HG03442 (cell line): ENCODE measurements around the gene SLC16A11.
"Not testable (repeated sequence)": the region's sequence is repeated elsewhere in the genome, so short reads cannot be mapped to it uniquely, and the experiment has no call there.

Source experiments
- ATAC-seq: cut with Tn5 transposase; IDR thresholded peaks from one replicate; pipeline ENCODE4 v1.9.1; 2021; ENCODE audit warnings: mild to moderate bottlenecking, moderate library complexity; ENCODE audit not compliant: unreplicated experiment

Gene SLC16A11, protein sequence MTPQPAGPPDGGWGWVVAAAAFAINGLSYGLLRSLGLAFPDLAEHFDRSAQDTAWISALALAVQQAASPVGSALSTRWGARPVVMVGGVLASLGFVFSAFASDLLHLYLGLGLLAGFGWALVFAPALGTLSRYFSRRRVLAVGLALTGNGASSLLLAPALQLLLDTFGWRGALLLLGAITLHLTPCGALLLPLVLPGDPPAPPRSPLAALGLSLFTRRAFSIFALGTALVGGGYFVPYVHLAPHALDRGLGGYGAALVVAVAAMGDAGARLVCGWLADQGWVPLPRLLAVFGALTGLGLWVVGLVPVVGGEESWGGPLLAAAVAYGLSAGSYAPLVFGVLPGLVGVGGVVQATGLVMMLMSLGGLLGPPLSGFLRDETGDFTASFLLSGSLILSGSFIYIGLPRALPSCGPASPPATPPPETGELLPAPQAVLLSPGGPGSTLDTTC

DNA sequence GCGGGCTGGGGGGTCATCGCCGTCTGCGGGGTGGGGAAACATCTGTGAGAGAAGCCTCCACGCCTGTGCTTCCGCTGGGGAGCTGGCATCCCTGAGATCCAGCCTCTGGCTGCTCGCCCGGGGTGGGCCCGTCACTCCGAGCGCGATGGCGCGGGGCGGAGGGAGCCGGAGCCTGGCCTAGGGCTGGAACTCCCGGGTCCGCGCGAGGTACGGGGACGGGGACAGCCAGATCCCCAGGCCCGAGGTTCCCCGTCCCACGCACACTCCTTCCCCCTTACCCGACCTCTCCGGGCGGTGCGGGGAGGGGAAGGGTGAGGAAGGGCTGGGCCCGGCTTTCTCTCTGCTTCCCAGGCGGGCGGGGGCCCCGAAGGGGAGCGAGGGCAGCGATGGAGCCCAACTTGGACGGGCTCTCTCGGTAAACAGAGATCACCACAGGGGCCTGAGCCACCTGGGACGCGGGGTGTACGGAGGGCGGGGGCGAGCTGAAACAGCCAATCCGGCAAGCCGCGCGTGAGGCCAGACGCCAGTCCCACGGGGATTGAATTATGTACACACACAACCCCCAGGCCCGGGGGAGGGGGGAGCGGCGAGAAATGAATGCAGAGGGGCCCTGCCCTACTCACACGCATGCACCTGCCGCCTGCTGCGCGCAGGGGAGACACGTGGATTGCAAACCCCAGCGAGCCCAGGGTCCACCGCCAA is at the start of gene SLC16A11:
TSS of gene SLC16A11 (minus strand) at position 596 of the 702 bp plus-strand sequence. CDS start at position 17, 579 bp downstream.
- ATAC-seq = no peak

- not testable (repeated sequence) for ATAC-seq
Observed at GRCh38 chr17:7091311-7092005, 47.6 kb upstream of the SLC16A11 start.

DNA sequence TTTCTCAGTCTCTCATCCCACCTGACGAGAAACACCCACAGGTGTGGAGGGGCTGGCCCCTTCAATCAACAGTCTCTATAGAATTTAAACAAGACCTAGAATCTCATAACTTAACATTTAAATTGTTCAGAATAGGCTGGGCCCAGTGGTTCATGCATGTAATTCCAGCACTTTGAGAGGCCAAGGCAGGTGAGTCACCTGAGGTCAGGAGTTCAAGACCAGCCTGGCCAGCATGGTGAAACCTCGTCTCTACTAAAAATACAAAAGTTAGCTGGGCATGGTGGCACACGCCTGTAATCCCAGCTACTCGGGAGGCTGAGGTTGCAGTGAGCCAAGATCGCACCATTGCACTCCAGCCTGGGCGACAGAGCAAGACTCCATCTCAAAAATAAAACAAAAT is 45.7 kb upstream of the SLC16A11 start:
- not testable (repeated sequence) for ATAC-seq

DNA sequence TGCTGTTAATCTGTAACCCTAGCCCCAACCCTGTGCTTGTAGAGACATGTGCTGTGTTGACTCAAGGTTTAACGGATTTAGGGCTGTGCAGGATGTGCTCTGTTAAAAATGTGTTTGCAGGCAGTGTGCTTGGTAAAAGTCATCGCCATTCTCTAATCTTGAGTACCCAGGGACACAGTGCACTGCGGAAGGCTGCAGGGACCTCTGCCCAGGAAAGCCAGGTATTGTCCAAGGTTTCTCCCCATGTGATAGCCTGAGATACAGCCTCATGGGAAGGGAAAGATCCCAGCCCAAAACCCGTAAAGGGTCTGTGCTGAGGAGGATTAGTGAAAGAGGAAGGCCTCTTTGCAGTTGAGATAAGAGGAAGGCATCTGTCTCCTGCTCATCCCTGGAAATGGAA is 44.5 kb upstream of the SLC16A11 start:
- not testable (repeated sequence) for ATAC-seq

DNA sequence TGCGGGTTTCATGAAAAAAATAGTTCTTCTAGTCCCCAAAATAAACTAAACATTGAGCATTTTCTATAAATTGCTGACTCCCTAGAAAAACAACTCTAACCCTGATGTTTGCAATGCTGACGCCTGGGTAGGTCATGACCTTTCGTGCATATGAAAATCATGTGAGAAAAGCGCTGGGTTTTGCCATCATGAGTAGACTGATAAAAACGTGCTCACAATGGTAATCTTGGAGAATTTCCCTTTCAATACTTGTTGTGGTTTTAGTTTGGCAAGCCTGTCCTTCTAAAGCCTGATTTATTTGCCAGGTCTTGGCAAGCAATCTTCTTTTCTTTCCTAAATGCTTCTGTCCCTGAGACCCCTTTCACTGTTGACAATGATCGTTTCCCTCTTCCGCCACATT is 40.2 kb upstream of the SLC16A11 start:
- ATAC-seq = no peak

GRCh38 chr17:7083592-7083991 is 39.7 kb upstream of the SLC16A11 start:
- no peak for ATAC-seq

DNA sequence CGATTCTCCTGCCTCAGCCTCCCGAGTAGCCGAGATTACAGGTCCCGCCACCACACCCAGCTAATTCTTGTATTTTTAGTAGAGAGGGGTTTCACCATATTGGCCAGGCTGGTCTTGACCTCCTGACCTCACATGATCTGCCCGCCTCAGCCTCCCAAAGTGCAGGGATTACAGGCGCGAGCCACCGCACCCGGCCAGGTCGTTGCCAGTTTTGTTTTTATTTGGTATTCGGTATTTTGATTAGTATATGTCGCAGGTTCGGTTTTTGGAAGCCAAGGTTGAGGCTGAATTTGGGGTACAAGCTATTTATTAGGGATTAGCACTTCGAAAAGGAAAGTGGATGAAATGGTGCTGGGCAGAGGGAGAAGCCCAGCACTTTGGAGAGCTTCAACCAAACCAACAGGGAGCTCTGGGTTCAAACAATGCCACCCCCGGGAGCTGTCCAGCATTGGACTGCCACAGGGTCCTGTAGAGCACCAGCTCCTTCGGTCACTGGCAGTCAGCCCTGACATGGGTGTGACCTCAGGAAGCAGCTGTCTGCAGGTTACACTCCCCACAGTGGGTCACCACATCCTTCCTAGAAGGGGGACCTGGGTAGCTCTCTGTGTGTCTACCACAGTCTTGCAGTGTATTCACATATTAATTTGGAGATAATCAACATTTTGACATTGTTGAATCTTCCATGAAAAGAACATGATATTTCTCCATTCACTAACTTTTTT is 37.6 kb upstream of the SLC16A11 start:
- no peak for ATAC-seq

DNA sequence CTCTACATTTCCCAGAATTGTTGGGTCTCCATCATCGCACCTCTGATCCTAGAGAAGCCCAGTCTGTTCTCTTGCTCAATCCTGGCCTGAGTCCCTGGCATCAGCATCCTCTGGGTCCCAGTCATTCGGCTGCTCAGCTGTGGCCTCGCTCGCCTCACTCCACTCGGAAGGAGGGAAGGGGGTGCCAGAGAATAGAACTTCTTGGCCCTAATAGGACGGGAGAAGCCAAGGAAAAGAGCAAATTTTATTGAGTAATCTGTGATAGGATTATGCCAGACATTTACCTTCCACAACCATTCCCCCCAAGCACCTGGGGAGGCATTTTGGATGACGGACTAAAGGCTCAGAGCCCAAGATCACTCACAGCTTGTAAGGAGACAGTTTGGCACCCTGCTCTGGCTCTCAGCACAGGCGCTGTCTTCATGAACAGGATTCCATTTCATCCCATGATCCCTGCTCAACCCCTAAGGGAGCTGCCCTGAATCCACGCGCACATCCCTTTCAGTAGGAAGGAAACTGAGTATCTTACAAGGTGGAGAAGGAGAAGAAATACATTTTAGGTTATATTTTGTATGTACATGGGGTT is 36.7 kb upstream of the SLC16A11 start:
- no peak for ATAC-seq

- ATAC-seq = no peak
Observed at GRCh38 chr17:7079581-7080455, 35.9 kb upstream of the SLC16A11 start, which contains the start of gene CLEC10A. Gene CLEC10A (minus strand): TSS chr17:7080251. CDS start chr17:7078812, 1,439 bp downstream.

GRCh38 chr17:7078711-7079110 is 34.8 kb upstream of the SLC16A11 start:
- no peak for ATAC-seq

DNA sequence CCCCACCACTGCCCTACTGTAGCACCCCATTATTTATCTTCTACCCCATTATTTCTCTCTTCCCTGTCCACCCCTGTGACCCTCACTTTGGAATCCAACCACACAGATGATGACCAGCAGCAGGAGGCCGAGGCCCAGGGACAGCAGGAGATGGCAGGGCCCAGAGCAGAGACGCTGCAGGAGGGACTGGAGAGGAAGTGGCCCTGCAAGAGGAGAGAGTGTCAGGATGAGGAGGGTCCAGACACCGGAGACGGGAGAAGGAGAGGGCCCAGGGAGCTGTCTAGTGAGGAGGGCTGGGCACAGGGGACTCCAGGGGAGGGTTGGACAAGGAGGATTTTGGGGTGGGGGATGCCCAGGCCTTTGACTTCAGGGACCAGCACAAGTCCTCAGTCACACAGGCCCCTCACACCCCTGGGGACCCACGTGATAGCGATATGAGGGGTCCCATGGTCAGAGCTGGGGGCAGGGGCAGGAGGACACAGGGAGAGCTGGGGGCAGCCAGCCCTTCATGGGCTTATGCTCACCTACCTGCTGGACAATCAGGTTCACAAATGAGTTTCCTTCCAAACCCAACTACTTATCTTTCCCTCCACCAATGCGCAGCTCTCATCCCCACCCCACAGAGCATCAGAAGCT is 34.1 kb upstream of the SLC16A11 start:
- no peak for ATAC-seq

GRCh38 chr17:7074931-7075330 is 31.0 kb upstream of the SLC16A11 start:
- ATAC-seq = no peak

GRCh38 chr17:7072406-7072805 is 28.5 kb upstream of the SLC16A11 start:
- ATAC-seq = no peak

DNA sequence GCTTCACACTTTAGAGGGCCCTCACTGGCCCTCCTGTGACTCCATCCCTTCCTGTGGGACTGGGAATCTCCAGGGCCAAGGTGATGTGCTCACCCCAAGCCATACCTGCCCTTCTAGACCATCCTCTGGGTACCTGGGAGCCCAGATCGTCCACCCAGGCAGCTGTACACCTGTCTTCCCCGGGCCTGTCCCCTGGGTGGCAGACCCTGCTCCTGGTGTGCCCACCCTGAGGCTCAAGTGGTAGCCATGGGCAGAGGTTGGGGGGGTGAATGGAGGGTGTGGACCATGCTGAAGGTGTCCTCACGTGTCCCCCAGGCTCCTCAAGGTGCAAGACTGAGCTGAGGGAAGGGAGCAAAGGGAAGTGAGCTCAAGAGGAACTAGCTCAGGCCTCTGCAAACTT is 26.8 kb upstream of the SLC16A11 start:
- no peak for ATAC-seq

DNA sequence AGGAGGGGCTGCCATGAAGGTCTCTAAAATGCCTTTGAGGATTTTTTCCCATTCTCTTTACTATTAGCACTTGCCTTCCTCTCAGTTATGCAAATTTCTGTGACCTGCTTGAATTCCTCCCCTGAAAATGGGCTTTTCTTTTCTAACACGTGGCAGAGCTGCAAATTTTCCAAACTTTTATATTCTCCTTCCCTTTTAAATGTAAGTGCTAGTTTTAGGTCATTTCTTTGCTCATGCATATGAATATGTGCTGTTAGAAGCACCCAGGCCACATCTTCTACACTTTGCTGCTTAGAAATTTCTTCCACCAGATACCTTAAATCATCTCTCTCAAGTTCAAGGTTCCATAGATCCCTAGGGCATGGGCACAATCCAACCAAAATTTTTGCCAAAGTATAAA is 24.4 kb upstream of the SLC16A11 start:
- ATAC-seq = no peak

DNA sequence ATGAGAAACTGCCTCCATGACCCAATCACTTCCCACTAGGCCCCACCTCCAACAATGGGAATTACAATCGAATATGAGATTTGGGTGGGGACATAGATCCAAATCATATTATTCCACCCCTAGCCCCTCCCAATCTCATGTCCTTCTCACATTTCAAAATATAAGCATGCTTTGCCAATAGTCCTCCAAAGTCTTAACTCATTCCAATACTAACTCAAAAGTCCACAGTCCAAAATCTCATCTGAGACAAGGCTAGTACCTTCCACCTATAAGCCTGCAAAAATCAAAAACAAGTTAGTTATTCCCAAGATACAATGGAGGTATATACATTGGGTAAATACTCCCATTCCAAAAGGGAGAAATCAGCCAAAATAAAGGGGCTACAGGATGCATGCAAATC is 23.3 kb upstream of the SLC16A11 start:
- ATAC-seq = no peak

GRCh38 chr17:7064261-7064660 is 20.4 kb upstream of the SLC16A11 start:
- ATAC-seq = no peak

DNA sequence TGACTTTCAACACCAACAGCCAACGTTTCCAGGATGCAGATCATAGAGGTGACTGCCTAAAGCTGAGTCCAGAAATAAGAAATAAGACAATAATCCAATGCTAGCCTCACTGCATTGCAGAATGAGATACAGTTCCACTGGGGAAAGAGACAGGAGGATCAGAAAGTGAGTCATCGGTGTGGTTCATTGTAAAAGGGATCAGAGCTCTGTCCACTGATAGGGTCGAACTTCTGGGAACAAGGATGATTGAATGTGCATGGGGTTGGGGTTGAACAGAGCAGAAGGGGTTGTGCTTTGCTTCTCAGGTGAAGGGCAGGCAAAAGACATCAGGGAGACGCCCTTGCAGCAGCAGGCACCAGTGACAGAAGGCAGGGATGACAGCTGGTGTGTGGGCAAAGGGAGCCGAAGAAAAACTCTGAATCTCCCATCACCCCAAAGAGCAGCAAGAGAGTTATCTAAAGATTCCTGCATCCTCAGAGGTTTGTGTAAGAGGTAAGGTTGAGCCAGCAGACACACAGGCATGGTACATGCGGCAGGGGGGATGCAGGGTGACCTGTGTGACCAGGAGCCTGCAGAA is 19.7 kb upstream of the SLC16A11 start:
- no peak for ATAC-seq
